Thoracic aorta (tissue), 2 donors: ENCODE results near the gene ZNRF3. TPM values are rescaled to one million over a fixed set of nuclear protein-coding genes. Genes with fewer than 3 reads are reported as not detected.
A peak's percentile ranks its signal among the peaks of the same experiment; 100 is the strongest.

Source experiments
- ATAC-seq: fragments of 150-250 bp; one replicate; pipeline ENCODE4 v1.8.0; 2017; ENCODE audit warnings: low read depth; ENCODE audit not compliant: insufficient number of reproducible peaks, low FRiP score
- DNase-seq: peaks from one replicate; pipeline ENCODE4 v3.0.0-alpha.2; 2020; ENCODE audit warnings: low spot score
- H3K27ac ChIP-seq, 2 donors: fragments of 200-600 bp; sonication (generic); 1 replicate in 1 of 2; 2 replicates in 1 of 2; pipeline ENCODE4 v1.5.1; 2016; ENCODE audit warnings: mild to moderate bottlenecking in 2 of 2, moderate library complexity in 2 of 2
- H3K27me3 ChIP-seq: fragments of 200-600 bp; sonication (generic); replicated peaks from 2 replicates; pipeline ENCODE4 v1.6.0; 2016; ENCODE audit warnings: mild to moderate bottlenecking; ENCODE audit not compliant: insufficient read depth
- H3K36me3 ChIP-seq: fragments of 200-600 bp; sonication (generic); one replicate; pipeline ENCODE4 v1.5.1; 2016
- H3K4me1 ChIP-seq, 2 donors: fragments of 200-600 bp; sonication (generic); 1 replicate in 1 of 2; 2 replicates in 1 of 2; pipeline versions ENCODE4 v1.5.1 to v1.6.0; 2016; ENCODE audit warnings: low read depth in 2 of 2, mild to moderate bottlenecking in 1 of 2; ENCODE audit not compliant: control insufficient read depth in 1 of 2
- H3K4me3 ChIP-seq: fragments of 200-600 bp; sonication (generic); 2 replicates; pipeline ENCODE4 v1.5.1; 2016; ENCODE audit warnings: mild to moderate bottlenecking
- H3K9me3 ChIP-seq: fragments of 200-600 bp; sonication (generic); 2 replicates; pipeline ENCODE4 v1.5.1; 2016
- CTCF ChIP-seq: fragments of 200-600 bp; sonication (generic); IDR thresholded peaks from one replicate; pipeline ENCODE4 v1.5.1; 2019; ENCODE audit warnings: antibody characterized with exemption
- total RNA-seq, 2 donors: library from RNA; depleted of rRNA; stranded (reverse); fragments of >200 nt; gene quantifications; one replicate each; pipeline versions ENCODE4 v1.1.0 to v1.2.3, GENCODE V29; 2016

ZNRF3 gene
- total RNA-seq, 2 donors from 2014 or later = 17.2 to 23.1 TPM

GRCh38 chr22:28967969-28968368 lies 84.6 kb downstream of the ZNRF3 start:
- H3K27me3 ChIP-seq = no peaks in the 10 kb centered on the region

GRCh38 chr22:28969401-28970168 lies 86.2 kb downstream of the ZNRF3 start:
- Histone ChIP-seq H3K4me1 (no peaks in the 10 kb centered on the region), H3K36me3 (no peaks in the 10 kb centered on the region), H3K27ac (no peak overlapping the region), H3K4me3 (no peak overlapping the region), H3K27me3 (no peaks in the 10 kb centered on the region), H3K9me3 (no peaks in the 10 kb centered on the region)
- DNase-seq (no peak), ATAC-seq (no peak)
- TF ChIP-seq CTCF = no peak

More at GRCh38 chr22:28967969-28968368, 84.6 kb downstream of the ZNRF3 start:
- Histone ChIP-seq H3K9me3 (no peaks in the 10 kb centered on the region), H3K4me1 (no peaks in the 10 kb centered on the region), H3K4me3 (no peak overlapping the region), H3K27ac (no peak overlapping the region), H3K36me3 (no peaks in the 10 kb centered on the region)
- DNase-seq (no peak), ATAC-seq (no peak)
- TF ChIP-seq CTCF = no peak

GRCh38 chr22:28973352-28973751 lies 90.0 kb downstream of the ZNRF3 start:
- Histone ChIP-seq H3K4me3 (no peak overlapping the region), H3K27ac (no peak overlapping the region), H3K9me3 (no peaks in the 10 kb centered on the region), H3K36me3 (no peaks in the 10 kb centered on the region), H3K4me1 (peaks cover 5 to 29% of the 10 kb centered on the region in 2 donors), H3K27me3 (no peaks in the 10 kb centered on the region)
- DNase-seq (no peak), ATAC-seq (no peak)
- no peak for TF ChIP-seq CTCF

- TF ChIP-seq CTCF = no peak
- H3K4me1 ChIP-seq = peaks cover 16 to 56% of the 10 kb centered on the region in 2 donors
- peak overlapping the region; percentile 13 to 65 for H3K27ac ChIP-seq
- no peaks in the 10 kb centered on the region for H3K36me3 ChIP-seq
- ATAC-seq (no peak), DNase-seq (no peak)
- no peaks in the 10 kb centered on the region for H3K9me3 ChIP-seq
- peak overlapping the region; percentile 57 for H3K4me3 ChIP-seq
- no peaks in the 10 kb centered on the region for H3K27me3 ChIP-seq
These were observed 93.7 kb downstream of the ZNRF3 start for GRCh38 chr22:28977060-28977459.

GRCh38 chr22:28977481-28977971 lies 94.2 kb downstream of the ZNRF3 start:
- DNase-seq = no peak
- Histone ChIP-seq H3K27me3 (no peaks in the 10 kb centered on the region), H3K4me1 (peaks cover 16 to 56% of the 10 kb centered on the region in 2 donors), H3K4me3 (peak overlapping the region; percentile 57), H3K9me3 (no peaks in the 10 kb centered on the region), H3K36me3 (no peaks in the 10 kb centered on the region), H3K27ac (peak overlapping the region; percentile 13 to 65)
- ATAC-seq = no peak
- TF ChIP-seq CTCF = no peak
